Epithelial cell of esophagus (primary cell): ENCODE measurements around the gene OOSP2.

Source experiments
- DNase-seq: peaks from one replicate; pipeline ENCODE4 v3.0.0; 2010; ENCODE audit warnings: low read depth
- H3K4me3 ChIP-seq: 2 replicates; pipeline ENCODE4 v1.5.1; 2011; ENCODE audit warnings: mild to moderate bottlenecking, low read length, control low read depth
- CTCF ChIP-seq: IDR thresholded peaks from 2 replicates; pipeline ENCODE4 v1.5.1; 2011; ENCODE audit warnings: low read depth, mild to moderate bottlenecking, low read length, control low read depth, inconsistent platforms; ENCODE audit not compliant: insufficient read depth; ENCODE audit errors: missing control alignments

OOSP2 gene

GRCh38 chr11:60078745-60079144, 38.5 kb downstream of the OOSP2 start:
- TF ChIP-seq CTCF = no peak
- DNase-seq = no peak
- H3K4me3 ChIP-seq = no peak overlapping the region

GRCh38 chr11:60080535-60080934, 40.3 kb downstream of the OOSP2 start:
- H3K4me3 ChIP-seq = no peak overlapping the region
- no peak for TF ChIP-seq CTCF
- DNase-seq = no peak

GRCh38 chr11:60084631-60085273, 44.5 kb downstream of the OOSP2 start:
- TF ChIP-seq CTCF = no peak
- no peak overlapping the region for H3K4me3 ChIP-seq
- peak; percentile 65 for DNase-seq

DNA sequence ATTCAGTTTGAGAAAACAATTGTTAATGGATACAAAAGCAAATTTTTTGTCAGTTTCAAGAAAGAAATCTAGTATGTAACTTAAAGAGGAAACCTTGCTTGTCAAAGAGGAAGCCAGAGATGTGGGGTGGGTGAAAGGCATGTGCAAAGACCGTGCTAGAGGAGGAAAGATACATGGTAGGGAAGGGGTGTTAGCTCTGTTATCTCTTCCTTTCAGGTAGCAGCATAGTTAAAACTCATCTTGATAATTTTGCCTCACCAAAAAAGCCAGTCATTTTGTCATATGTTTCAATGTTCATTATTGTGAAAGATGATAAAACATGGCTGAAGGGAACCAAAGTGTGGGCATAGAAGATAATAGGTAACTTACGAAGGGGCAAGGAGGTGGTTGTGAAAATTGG, 45.7 kb downstream of the OOSP2 start:
- H3K4me3 ChIP-seq = no peak overlapping the region
- no peak for DNase-seq
- no peak for TF ChIP-seq CTCF

DNA sequence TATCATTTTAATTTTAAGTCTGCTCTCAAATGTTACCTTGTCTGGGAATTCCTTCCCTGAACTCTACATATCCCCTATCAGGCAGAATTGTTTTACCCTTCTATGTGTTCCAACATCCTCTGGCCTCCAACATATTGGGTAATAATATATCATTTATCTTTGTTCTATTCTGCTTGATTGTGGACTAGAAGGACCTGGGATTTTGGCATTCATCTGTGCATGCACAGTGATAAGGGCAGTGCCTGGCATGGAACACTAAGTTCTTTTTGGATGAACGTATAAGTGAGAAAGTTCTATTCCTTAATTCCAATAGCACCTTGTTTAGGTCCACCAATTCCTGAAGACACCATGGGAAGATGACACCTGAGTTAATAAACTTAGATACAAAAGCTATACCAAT, 47.0 kb downstream of the OOSP2 start:
- no peak overlapping the region for H3K4me3 ChIP-seq
- TF ChIP-seq CTCF = no peak
- no peak for DNase-seq

- no peak for DNase-seq
- TF ChIP-seq CTCF = no peak
- H3K4me3 ChIP-seq = no peak within 1 kb of the TSS
Observed at GRCh38 chr11:60088364-60088763, 48.2 kb downstream of the OOSP2 start, which contains the start of gene MS4A2. Gene MS4A2, plus strand, starts transcription at chr11:60088664. Its CDS starts 102 bp downstream, at chr11:60088766.

DNA sequence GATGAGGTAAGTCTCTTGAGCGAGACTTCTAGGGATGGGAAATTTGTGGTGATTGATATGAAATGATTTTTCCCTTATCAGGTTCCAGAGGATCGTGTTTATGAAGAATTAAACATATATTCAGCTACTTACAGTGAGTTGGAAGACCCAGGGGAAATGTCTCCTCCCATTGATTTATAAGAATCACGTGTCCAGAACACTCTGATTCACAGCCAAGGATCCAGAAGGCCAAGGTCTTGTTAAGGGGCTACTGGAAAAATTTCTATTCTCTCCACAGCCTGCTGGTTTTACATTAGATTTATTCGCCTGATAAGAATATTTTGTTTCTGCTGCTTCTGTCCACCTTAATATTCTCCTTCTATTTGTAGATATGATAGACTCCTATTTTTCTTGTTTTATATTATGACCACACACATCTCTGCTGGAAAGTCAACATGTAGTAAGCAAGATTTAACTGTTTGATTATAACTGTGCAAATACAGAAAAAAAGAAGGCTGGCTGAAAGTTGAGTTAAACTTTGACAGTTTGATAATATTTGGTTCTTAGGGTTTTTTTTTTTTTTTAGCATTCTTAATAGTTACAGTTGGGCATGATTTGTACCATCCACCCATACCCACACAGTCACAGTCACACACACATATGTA, 55.4 kb downstream of the OOSP2 start:
- no peak overlapping the region for H3K4me3 ChIP-seq
- DNase-seq = no peak
- no peak for TF ChIP-seq CTCF
